Neural cell (in vitro differentiated cells): Measurements from ENCODE around the gene GUCA1A. TPM values are rescaled to one million over a fixed set of nuclear protein-coding genes. Genes with fewer than 3 reads are reported as not detected.

Experiments used
- H2AFZ ChIP-seq: fragments of 200-600, 300-800 bp; sonication (generic), shearing (Covaris generic); 2 replicates; pipeline ENCODE4 v1.6.0; 2014; ENCODE audit warnings: low read depth, mild to moderate bottlenecking, antibody characterized with exemption, low read length, moderate library complexity
- H3F3A ChIP-seq: fragments of 200-600 bp; shearing (Covaris generic); 2 replicates; pipeline ENCODE4 v1.6.1; 2016; ENCODE audit warnings: mild to moderate bottlenecking, moderate library complexity, mixed read lengths, antibody characterized with exemption, low read length; ENCODE audit not compliant: insufficient read depth, poor library complexity, severe bottlenecking
- H3K27ac ChIP-seq: fragments of 200-600, 300-800 bp; sonication (generic), shearing (Covaris generic); 2 replicates; pipeline ENCODE4 v1.5.1; 2014; ENCODE audit warnings: mild to moderate bottlenecking, low read length, moderate library complexity
- H3K27me3 ChIP-seq: fragments of 300-800, 200-600 bp; sonication (generic), shearing (Covaris generic); 2 replicates; pipeline ENCODE4 v1.6.0; 2014; ENCODE audit warnings: mild to moderate bottlenecking, low read depth, low read length, moderate library complexity; ENCODE audit not compliant: insufficient read depth
- H3K36me3 ChIP-seq: fragments of 300-800, 200-600 bp; sonication (generic), shearing (Covaris generic); 2 replicates; pipeline ENCODE4 v1.5.1; 2014; ENCODE audit warnings: mild to moderate bottlenecking, antibody characterized with exemption, low read length, moderate library complexity; ENCODE audit not compliant: insufficient read depth
- H3K4me2 ChIP-seq: fragments of 300-800, 200-600 bp; sonication (generic), shearing (Covaris generic); 2 replicates; pipeline ENCODE4 v1.6.0; 2014; ENCODE audit warnings: mild to moderate bottlenecking, low read length
- H3K4me3 ChIP-seq: fragments of 300-800, 200-600 bp; sonication (generic), shearing (Covaris generic); 2 replicates; pipeline ENCODE4 v1.5.1; 2014; ENCODE audit warnings: mild to moderate bottlenecking, low read length, moderate library complexity
- H3K79me2 ChIP-seq: fragments of 200-600 bp; shearing (Covaris generic); replicated peaks from 2 replicates; pipeline ENCODE4 v1.6.0; 2014; ENCODE audit warnings: mild to moderate bottlenecking, low read length, moderate library complexity; ENCODE audit not compliant: insufficient read depth
- H3K9ac ChIP-seq: fragments of 300-800, 200-600 bp; sonication (generic), shearing (Covaris generic); 2 replicates; pipeline ENCODE4 v1.6.1; 2016; ENCODE audit warnings: mild to moderate bottlenecking, low read length, mixed read lengths
- H3K9me2 ChIP-seq: fragments of 200-600 bp; shearing (Covaris generic); 2 replicates; pipeline ENCODE4 v1.6.1; 2016; ENCODE audit warnings: mild to moderate bottlenecking, low read length, mixed read lengths; ENCODE audit not compliant: insufficient read depth
- H3K9me3 ChIP-seq: fragments of 200-600, 300-800 bp; sonication (generic), shearing (Covaris generic); 2 replicates; pipeline ENCODE4 v1.6.1; 2016; ENCODE audit warnings: mild to moderate bottlenecking, mixed run types, low read length, moderate library complexity, mixed read lengths
- H4K20me1 ChIP-seq: fragments of 200-600 bp; shearing (Covaris generic); 2 replicates; pipeline ENCODE4 v1.6.1; 2016; ENCODE audit warnings: mild to moderate bottlenecking, mixed run types; ENCODE audit not compliant: insufficient read depth
- EP300 ChIP-seq: fragments of 450-650 bp; conservative IDR thresholded peaks from 2 replicates; pipeline ENCODE4 v1.6.1; 2014; ENCODE audit warnings: antibody characterized with exemption, mild to moderate bottlenecking, moderate library complexity; ENCODE audit not compliant: poor library complexity, severe bottlenecking
- EZH2 ChIP-seq: fragments of 200-600, 300-800 bp; shearing (Covaris generic), sonication (generic); IDR thresholded peaks from 2 replicates; pipeline ENCODE4 v1.6.1; 2014; ENCODE audit warnings: antibody characterized with exemption, low read length, borderline replicate concordance, mild to moderate bottlenecking; ENCODE audit not compliant: insufficient read depth, poor library complexity, severe bottlenecking
- MXI1 ChIP-seq: fragments of 450-650 bp; conservative IDR thresholded peaks from 2 replicates; pipeline ENCODE4 v1.6.1; 2014; ENCODE audit warnings: antibody characterized with exemption, mild to moderate bottlenecking; ENCODE audit not compliant: poor library complexity, severe bottlenecking
- POLR2AphosphoS5 ChIP-seq: IDR thresholded peaks from 2 replicates; pipeline ENCODE4 v1.6.1; 2012
- RAD21 ChIP-seq: fragments of 450-650 bp; conservative IDR thresholded peaks from 2 replicates; pipeline ENCODE4 v1.6.1; 2014; ENCODE audit warnings: antibody characterized with exemption, mild to moderate bottlenecking, moderate library complexity
- SMC3 ChIP-seq: fragments of 450-650 bp; conservative IDR thresholded peaks from 2 replicates; pipeline ENCODE4 v1.6.1; 2014; ENCODE audit warnings: antibody characterized with exemption, mild to moderate bottlenecking, moderate library complexity; ENCODE audit not compliant: poor library complexity
- TAF1 ChIP-seq: IDR thresholded peaks from 2 replicates; pipeline ENCODE4 v1.6.1; 2012; ENCODE audit warnings: low read depth
- polyA plus RNA-seq: library from polyadenylated mRNA; depleted of rRNA; stranded (reverse); fragments of >200 nt; gene quantifications from 2 replicates; pipeline ENCODE4 v1.2.3, GENCODE V29; 2014
- TF ChIP-seq, protein P1 (sequence below): fragments of 450-650 bp; IDR thresholded peaks from 2 replicates; pipeline ENCODE4 v1.5.1; 2014; ENCODE audit warnings: antibody characterized with exemption, mild to moderate bottlenecking, moderate library complexity; ENCODE audit not compliant: poor library complexity, severe bottlenecking
- TF ChIP-seq, protein P2 (sequence below): IDR thresholded peaks from 2 replicates; pipeline ENCODE4 v1.6.1; 2012; ENCODE audit warnings: borderline replicate concordance

GUCA1A gene
- polyA plus RNA-seq, 1 donor from 2014 or later, result 0.78 TPM

DNA sequence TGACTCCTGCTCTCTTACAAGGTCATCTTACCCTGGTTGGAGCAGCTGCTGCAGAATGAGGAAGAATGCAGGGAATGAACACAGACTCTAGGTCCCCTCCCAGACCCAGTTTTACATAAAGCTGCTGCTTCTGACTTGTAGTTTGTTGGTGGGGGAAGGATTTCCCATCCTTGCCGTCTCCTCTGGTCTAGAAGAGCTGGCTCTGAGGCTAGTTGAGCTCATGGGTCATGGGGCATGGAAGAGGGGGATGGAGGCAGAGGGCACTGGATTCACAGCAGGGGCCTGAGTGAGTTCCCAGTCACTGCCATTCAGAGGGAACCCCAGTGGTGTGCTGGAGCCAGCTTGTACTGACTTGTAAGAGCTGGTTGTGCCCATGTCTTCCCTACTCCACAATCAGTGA, 9.2 kb upstream of the GUCA1A start:
- no peaks in the 10 kb centered on the region for H3K36me3 ChIP-seq
- H3K4me3 ChIP-seq, result no peak overlapping the region
- no peaks in the 10 kb centered on the region for H3F3A ChIP-seq
- TF ChIP-seq, protein P1, sequence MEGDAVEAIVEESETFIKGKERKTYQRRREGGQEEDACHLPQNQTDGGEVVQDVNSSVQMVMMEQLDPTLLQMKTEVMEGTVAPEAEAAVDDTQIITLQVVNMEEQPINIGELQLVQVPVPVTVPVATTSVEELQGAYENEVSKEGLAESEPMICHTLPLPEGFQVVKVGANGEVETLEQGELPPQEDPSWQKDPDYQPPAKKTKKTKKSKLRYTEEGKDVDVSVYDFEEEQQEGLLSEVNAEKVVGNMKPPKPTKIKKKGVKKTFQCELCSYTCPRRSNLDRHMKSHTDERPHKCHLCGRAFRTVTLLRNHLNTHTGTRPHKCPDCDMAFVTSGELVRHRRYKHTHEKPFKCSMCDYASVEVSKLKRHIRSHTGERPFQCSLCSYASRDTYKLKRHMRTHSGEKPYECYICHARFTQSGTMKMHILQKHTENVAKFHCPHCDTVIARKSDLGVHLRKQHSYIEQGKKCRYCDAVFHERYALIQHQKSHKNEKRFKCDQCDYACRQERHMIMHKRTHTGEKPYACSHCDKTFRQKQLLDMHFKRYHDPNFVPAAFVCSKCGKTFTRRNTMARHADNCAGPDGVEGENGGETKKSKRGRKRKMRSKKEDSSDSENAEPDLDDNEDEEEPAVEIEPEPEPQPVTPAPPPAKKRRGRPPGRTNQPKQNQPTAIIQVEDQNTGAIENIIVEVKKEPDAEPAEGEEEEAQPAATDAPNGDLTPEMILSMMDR, result no peak
- TF ChIP-seq MXI1 (no peak), POLR2AphosphoS5 (no peak), TAF1 (no peak), EZH2 (no peak), EP300 (no peak), RAD21 (no peak)
- TF ChIP-seq, protein P2, sequence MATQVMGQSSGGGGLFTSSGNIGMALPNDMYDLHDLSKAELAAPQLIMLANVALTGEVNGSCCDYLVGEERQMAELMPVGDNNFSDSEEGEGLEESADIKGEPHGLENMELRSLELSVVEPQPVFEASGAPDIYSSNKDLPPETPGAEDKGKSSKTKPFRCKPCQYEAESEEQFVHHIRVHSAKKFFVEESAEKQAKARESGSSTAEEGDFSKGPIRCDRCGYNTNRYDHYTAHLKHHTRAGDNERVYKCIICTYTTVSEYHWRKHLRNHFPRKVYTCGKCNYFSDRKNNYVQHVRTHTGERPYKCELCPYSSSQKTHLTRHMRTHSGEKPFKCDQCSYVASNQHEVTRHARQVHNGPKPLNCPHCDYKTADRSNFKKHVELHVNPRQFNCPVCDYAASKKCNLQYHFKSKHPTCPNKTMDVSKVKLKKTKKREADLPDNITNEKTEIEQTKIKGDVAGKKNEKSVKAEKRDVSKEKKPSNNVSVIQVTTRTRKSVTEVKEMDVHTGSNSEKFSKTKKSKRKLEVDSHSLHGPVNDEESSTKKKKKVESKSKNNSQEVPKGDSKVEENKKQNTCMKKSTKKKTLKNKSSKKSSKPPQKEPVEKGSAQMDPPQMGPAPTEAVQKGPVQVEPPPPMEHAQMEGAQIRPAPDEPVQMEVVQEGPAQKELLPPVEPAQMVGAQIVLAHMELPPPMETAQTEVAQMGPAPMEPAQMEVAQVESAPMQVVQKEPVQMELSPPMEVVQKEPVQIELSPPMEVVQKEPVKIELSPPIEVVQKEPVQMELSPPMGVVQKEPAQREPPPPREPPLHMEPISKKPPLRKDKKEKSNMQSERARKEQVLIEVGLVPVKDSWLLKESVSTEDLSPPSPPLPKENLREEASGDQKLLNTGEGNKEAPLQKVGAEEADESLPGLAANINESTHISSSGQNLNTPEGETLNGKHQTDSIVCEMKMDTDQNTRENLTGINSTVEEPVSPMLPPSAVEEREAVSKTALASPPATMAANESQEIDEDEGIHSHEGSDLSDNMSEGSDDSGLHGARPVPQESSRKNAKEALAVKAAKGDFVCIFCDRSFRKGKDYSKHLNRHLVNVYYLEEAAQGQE, result no peak
- no peak overlapping the region for H3K9ac ChIP-seq
- H3K27ac ChIP-seq, result no peak overlapping the region
- no peak overlapping the region for H2AFZ ChIP-seq
- H3K4me2 ChIP-seq, result no peak overlapping the region
- H3K27me3 ChIP-seq, result no peaks in the 10 kb centered on the region
- no peaks in the 10 kb centered on the region for H3K9me2 ChIP-seq
- no peaks in the 10 kb centered on the region for H3K9me3 ChIP-seq
- no peaks in the 10 kb centered on the region for H3K79me2 ChIP-seq
- no peaks in the 10 kb centered on the region for H4K20me1 ChIP-seq

DNA sequence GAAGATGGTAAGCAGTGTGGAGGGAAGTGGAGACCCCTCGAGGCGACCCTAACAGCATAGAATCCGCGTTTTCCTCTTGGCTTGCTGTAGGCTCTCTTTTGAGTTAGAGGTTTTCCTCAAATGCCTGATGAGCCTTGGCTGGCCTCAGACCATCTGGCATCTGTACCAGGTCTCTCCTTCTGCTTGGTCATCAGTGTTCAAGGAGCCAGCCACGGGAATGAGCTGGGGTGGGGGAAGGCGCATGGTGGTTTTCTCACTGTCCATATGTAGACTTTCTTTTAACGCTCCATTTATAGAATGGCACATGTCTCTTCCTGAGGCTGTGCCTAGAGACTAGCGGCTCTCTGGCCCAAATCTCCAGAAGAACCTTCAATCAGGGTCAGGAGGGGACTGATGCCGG, 8.1 kb upstream of the GUCA1A start:
- no peak overlapping the region for H3K4me3 ChIP-seq
- no peaks in the 10 kb centered on the region for H3K9me2 ChIP-seq
- H3K9ac ChIP-seq, result no peak overlapping the region
- no peaks in the 10 kb centered on the region for H4K20me1 ChIP-seq
- no peaks in the 10 kb centered on the region for H3K27me3 ChIP-seq
- H3K27ac ChIP-seq, result no peak overlapping the region
- TF ChIP-seq TAF1, result no peak
- TF ChIP-seq SMC3, result no peak
- no peaks in the 10 kb centered on the region for H3K9me3 ChIP-seq
- no peak overlapping the region for H3K4me2 ChIP-seq
- H2AFZ ChIP-seq, result no peak overlapping the region
- no peaks in the 10 kb centered on the region for H3K79me2 ChIP-seq
- H3K36me3 ChIP-seq, result no peaks in the 10 kb centered on the region
- no peaks in the 10 kb centered on the region for H3F3A ChIP-seq
